Measurements from ENCODE around the gene NFIB. TPM values are rescaled to one million over a fixed set of nuclear protein-coding genes. Genes with fewer than 3 reads are reported as not detected.

The NFIB gene
- total and polyA plus RNA-seq, 10 of the 15 experiments (the other 5 are each of a cell fraction or from before 2014, with no cell fraction given): under 0.01 to 0.19 (median 0.05) TPM; not detected in 3

DNA sequence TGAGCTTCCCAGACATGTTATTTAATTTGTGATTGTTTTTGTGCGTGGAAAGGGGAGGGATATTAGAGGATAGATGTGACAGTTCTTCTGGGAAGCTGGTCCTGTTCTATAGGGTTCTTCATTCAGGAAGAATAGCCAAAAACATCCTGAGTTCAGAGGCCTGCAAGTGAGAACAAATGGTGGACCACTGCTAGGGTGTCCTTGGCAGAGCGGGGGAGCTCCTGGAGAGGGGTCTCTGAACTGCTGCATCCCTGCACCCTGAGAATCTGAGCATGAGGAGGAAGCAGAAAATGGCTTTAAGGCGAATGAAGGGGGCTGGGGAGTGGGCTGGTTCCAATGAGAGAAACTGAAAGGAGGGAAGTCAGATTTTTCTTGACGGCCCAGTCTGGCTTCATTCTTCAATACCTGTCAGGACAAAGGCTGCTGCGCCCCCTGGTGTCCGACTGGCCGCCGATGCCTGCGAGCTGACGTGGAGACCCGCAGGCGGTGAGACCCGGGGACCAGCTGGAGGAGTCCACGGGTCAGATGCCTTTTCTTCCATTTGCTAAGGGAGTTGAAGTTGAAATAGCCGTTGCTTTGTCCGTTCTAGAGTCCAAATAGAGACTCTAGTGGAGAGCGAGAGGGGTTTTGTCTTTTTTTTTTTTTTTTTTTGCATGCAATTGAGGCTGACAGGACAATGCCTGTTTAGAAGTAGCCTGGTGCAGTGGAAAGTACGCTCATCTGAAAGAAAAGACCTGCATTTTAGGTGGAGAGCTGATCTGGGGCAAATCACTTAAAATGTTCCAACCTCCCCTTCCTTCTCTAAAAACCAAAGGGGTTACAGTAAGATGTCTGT lies 39.5 kb upstream of the NFIB start:
- POLR2A ChIA-PET: no interaction called here
- Histone ChIP-seq H3K4me3 (no peak overlapping the region), H3K79me2 (ENCODE audit: control insufficient read depth, insufficient read depth, low read length) (no peaks in the 10 kb centered on the region), H3K36me3 (ENCODE audit: control insufficient read depth in 2 of 2, insufficient read depth in 2 of 2, low read length in 1 of 2) (no peaks in the 10 kb centered on the region), H3K27me3 (replicated peaks in 1 of 2; ENCODE audit: control insufficient read depth in 2 of 2, insufficient read depth in 2 of 2, low read length in 1 of 2) (peaks cover 14 to 16% of the 10 kb centered on the region in 2 experiments), H3K9ac (ENCODE audit: control insufficient read depth, insufficient read depth, low read length) (no peak overlapping the region), H3K4me2 (ENCODE audit: control insufficient read depth, insufficient read depth) (no peak overlapping the region; the same call in 1 of the 2 replicates), H2AFZ (ENCODE audit: control insufficient read depth, low read depth, low read length) (no peak overlapping the region), H4K20me1 (ENCODE audit: control insufficient read depth, insufficient read depth) (no peaks in the 10 kb centered on the region), H3K4me1 (ENCODE audit: control insufficient read depth, insufficient read depth, low read length) (no peaks in the 10 kb centered on the region), H3K27ac (ENCODE audit: control insufficient read depth, insufficient read depth) (no peak overlapping the region), H3K9me3 (replicated peaks; ENCODE audit: control insufficient read depth, insufficient read depth, low read length) (no peaks in the 10 kb centered on the region)
- RAD21 ChIA-PET (ENCODE audit: unreplicated experiment): interaction anchor here (0.6 to 2.6 kb wide), 14 partner anchors 13 to 1319 kb away, joined by 3 to 27 read pairs (median 3); no protein-coding TSS in a partner anchor
- BruUV-seq (replicated peaks): no TSS peak
- intact Hi-C loops (cut with micrococcal nuclease; ENCODE audit: unreplicated experiment): loop anchor here (1.0 to 10.0 kb wide), 5 partner anchors 59 to 1001 kb away; no protein-coding TSS in a partner anchor
- in situ Hi-C loops (cut with MboI): loop anchor here (5.0 kb wide), 1 partner anchor 931 kb away; no protein-coding TSS in a partner anchor
- FAIRE-seq (peak; percentile 54), ATAC-seq (peak; percentile 96), DNase-seq (ENCODE audit: low read depth, low spot score) (no peak)
- CTCF ChIA-PET: interaction anchor here (0.6 to 6.2 kb wide), 32 partner anchors 8 to 1002 kb away, joined by 3 to 97 read pairs (median 3); no protein-coding TSS in a partner anchor
- SMC1A ChIA-PET (ENCODE audit: uncharacterized antibody, unreplicated experiment): interaction anchor here (0.6 to 4.8 kb wide), 20 partner anchors 8 to 1328 kb away, joined by 3 to 45 read pairs (median 4); no protein-coding TSS in a partner anchor
- WGBS (ENCODE audit: insufficient coverage, insufficient replicate concordance, low lambda C conversion rate, missing lambda C conversion rate): 14% methylated on average over 17 of the region's 18 CpGs
- TF ChIP-seq PML (IDR thresholded peaks at IDR 0.05; ENCODE audit: low read length): no peak
- peak; percentile 54; the same call in 1 of the 2 replicates for TF ChIP-seq YY1 (IDR thresholded peaks at IDR 0.05; ENCODE audit: low read depth, low read length)
- no peak for TF ChIP-seq ZZZ3 (IDR thresholded peaks at IDR 0.05; ENCODE audit: control insufficient read depth, insufficient read length, low read depth)
- TF ChIP-seq CREM (IDR thresholded peaks at IDR 0.05; ENCODE audit: low read depth): peak; percentile 64
- TF ChIP-seq BACH1 (IDR thresholded peaks at IDR 0.05; ENCODE audit: borderline replicate concordance): no peak
- TF ChIP-seq YBX1 (IDR thresholded peaks at IDR 0.05): no peak
- TF ChIP-seq, protein P1, sequence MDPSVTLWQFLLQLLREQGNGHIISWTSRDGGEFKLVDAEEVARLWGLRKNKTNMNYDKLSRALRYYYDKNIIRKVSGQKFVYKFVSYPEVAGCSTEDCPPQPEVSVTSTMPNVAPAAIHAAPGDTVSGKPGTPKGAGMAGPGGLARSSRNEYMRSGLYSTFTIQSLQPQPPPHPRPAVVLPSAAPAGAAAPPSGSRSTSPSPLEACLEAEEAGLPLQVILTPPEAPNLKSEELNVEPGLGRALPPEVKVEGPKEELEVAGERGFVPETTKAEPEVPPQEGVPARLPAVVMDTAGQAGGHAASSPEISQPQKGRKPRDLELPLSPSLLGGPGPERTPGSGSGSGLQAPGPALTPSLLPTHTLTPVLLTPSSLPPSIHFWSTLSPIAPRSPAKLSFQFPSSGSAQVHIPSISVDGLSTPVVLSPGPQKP (IDR thresholded peaks at IDR 0.05; ENCODE audit: low read depth, low read length): no peak
- TF ChIP-seq EGR1 (IDR thresholded peaks at IDR 0.05; ENCODE audit: borderline replicate concordance in 1 of 2, low read depth in 2 of 2, low read length in 2 of 2): no peak
- TF ChIP-seq CBX5 (IDR thresholded peaks at IDR 0.05; ENCODE audit: low read depth): no peak
- TF ChIP-seq, protein P2, sequence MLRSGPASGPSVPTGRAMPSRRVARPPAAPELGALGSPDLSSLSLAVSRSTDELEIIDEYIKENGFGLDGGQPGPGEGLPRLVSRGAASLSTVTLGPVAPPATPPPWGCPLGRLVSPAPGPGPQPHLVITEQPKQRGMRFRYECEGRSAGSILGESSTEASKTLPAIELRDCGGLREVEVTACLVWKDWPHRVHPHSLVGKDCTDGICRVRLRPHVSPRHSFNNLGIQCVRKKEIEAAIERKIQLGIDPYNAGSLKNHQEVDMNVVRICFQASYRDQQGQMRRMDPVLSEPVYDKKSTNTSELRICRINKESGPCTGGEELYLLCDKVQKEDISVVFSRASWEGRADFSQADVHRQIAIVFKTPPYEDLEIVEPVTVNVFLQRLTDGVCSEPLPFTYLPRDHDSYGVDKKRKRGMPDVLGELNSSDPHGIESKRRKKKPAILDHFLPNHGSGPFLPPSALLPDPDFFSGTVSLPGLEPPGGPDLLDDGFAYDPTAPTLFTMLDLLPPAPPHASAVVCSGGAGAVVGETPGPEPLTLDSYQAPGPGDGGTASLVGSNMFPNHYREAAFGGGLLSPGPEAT (IDR thresholded peaks at IDR 0.05; ENCODE audit: low read depth): no peak
- no peak for TF ChIP-seq GATAD2B (conservative IDR thresholded peaks at IDR 0.05; ENCODE audit: low read depth)
- no peak for TF ChIP-seq HDAC2 (IDR thresholded peaks at IDR 0.05)
- TF ChIP-seq, protein P3, sequence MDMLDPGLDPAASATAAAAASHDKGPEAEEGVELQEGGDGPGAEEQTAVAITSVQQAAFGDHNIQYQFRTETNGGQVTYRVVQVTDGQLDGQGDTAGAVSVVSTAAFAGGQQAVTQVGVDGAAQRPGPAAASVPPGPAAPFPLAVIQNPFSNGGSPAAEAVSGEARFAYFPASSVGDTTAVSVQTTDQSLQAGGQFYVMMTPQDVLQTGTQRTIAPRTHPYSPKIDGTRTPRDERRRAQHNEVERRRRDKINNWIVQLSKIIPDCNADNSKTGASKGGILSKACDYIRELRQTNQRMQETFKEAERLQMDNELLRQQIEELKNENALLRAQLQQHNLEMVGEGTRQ (IDR thresholded peaks at IDR 0.05; ENCODE audit: borderline replicate concordance, low read depth, low read length): no peak
- TF ChIP-seq, protein P4, sequence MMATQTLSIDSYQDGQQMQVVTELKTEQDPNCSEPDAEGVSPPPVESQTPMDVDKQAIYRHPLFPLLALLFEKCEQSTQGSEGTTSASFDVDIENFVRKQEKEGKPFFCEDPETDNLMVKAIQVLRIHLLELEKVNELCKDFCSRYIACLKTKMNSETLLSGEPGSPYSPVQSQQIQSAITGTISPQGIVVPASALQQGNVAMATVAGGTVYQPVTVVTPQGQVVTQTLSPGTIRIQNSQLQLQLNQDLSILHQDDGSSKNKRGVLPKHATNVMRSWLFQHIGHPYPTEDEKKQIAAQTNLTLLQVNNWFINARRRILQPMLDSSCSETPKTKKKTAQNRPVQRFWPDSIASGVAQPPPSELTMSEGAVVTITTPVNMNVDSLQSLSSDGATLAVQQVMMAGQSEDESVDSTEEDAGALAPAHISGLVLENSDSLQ (IDR thresholded peaks at IDR 0.05): no peak
- TF ChIP-seq CEBPB (IDR thresholded peaks at IDR 0.05; ENCODE audit: borderline replicate concordance in 1 of 2, low read depth in 2 of 2, low read length in 2 of 2): no peak
- TF ChIP-seq SMC3 (IDR thresholded peaks at IDR 0.05; ENCODE audit: borderline replicate concordance, low read length): peak; percentile 97
- no peak for TF ChIP-seq FOXK2 (IDR thresholded peaks at IDR 0.05)
- TF ChIP-seq BHLHE40 (IDR thresholded peaks at IDR 0.05; ENCODE audit: borderline replicate concordance in 1 of 2, low read depth in 2 of 2, low read length in 1 of 2): 0 out of 4 replicates have a peak, but pooled peaks of 1 of the 2 experiments have one; percentile 10
- TF ChIP-seq SIN3A (IDR thresholded peaks at IDR 0.05; ENCODE audit: low read depth, low read length): no peak

Data from GM12878 (cell line).